GM23338 (cell line): ENCODE data around the gene CACNA1D. TPM values are rescaled to one million over a fixed set of nuclear protein-coding genes. Genes with fewer than 3 reads are reported as not detected.

Source experiments
- ATAC-seq: fragments of 200-7000 bp; cut with Tn5 transposase; 3 replicates; pipeline ENCODE4 v1.9.1; 2020
- DNase-seq: peaks from one replicate; pipeline ENCODE4 v3.0.0-alpha.2; 2015; ENCODE audit warnings: low spot score
- H2AFZ ChIP-seq: fragments of 200-600 bp; sonication (generic); 2 replicates; pipeline ENCODE4 v1.8.0; 2016; ENCODE audit warnings: antibody characterized with exemption, mild to moderate bottlenecking, moderate library complexity
- H3F3A ChIP-seq: fragments of 200-600 bp; sonication (generic); replicated peaks from 2 replicates; pipeline ENCODE4 v1.8.0; 2017; ENCODE audit warnings: antibody characterized with exemption, mixed run types, low read depth
- H3K27ac ChIP-seq: fragments of 200-600 bp; sonication (generic); 2 replicates; pipeline ENCODE4 v1.6.1; 2016; ENCODE audit warnings: low read depth
- H3K27me3 ChIP-seq: fragments of 200-600 bp; sonication (generic); 2 replicates; pipeline ENCODE4 v1.8.0; 2016; ENCODE audit warnings: mild to moderate bottlenecking, mixed run types, moderate library complexity; ENCODE audit not compliant: insufficient read depth
- H3K36me3 ChIP-seq: fragments of 200-600 bp; sonication (generic); 2 replicates; pipeline ENCODE4 v1.8.0; 2016; ENCODE audit warnings: mild to moderate bottlenecking; ENCODE audit not compliant: insufficient read depth
- H3K4me1 ChIP-seq: fragments of 200-600 bp; sonication (generic); 2 replicates; pipeline ENCODE4 v1.8.0; 2016; ENCODE audit warnings: mild to moderate bottlenecking, moderate library complexity; ENCODE audit not compliant: insufficient read depth
- H3K4me2 ChIP-seq: fragments of 200-600 bp; sonication (generic); 2 replicates; pipeline ENCODE4 v1.7.1; 2017; ENCODE audit warnings: mixed run types
- H3K4me3 ChIP-seq: fragments of 200-600 bp; sonication (generic); 2 replicates; pipeline ENCODE4 v1.6.1; 2016; ENCODE audit warnings: mixed run types
- H3K79me2 ChIP-seq: fragments of 200-600 bp; sonication (generic); replicated peaks from 2 replicates; pipeline ENCODE4 v1.8.0; 2017; ENCODE audit warnings: mild to moderate bottlenecking; ENCODE audit not compliant: insufficient read depth
- H3K9me2 ChIP-seq: fragments of 200-600 bp; sonication (generic); 2 replicates; pipeline ENCODE4 v1.8.0; 2017; ENCODE audit not compliant: insufficient read depth
- H4K20me1 ChIP-seq: fragments of 200-600 bp; sonication (generic); replicated peaks from 2 replicates; pipeline ENCODE4 v1.8.0; 2017; ENCODE audit warnings: mild to moderate bottlenecking; ENCODE audit not compliant: insufficient read depth
- H3K27ac Mint-ChIP-seq: 2 replicates; pipeline ENCODE4 v1.8.0; 2020; ENCODE audit warnings: inconsistent platforms, mild to moderate bottlenecking, moderate library complexity, mixed read lengths
- H3K27me3 Mint-ChIP-seq: 3 replicates; pipeline ENCODE4 v1.8.0; 2022; ENCODE audit warnings: low read depth, mild to moderate bottlenecking, moderate library complexity, mixed read lengths, inconsistent platforms; ENCODE audit not compliant: insufficient read depth, poor library complexity
- H3K36me3 Mint-ChIP-seq: 3 replicates; pipeline ENCODE4 v1.8.0; 2021; ENCODE audit warnings: low read depth, mild to moderate bottlenecking, inconsistent platforms, moderate library complexity, mixed read lengths
- H3K4me1 Mint-ChIP-seq: 3 replicates; pipeline ENCODE4 v1.8.0; 2020; ENCODE audit warnings: mild to moderate bottlenecking, inconsistent platforms, mixed read lengths
- H3K4me3 Mint-ChIP-seq: 3 replicates; pipeline ENCODE4 v1.8.0; 2021; ENCODE audit warnings: moderate library complexity, mild to moderate bottlenecking, inconsistent platforms, mixed read lengths
- H3K9me3 Mint-ChIP-seq: 3 replicates; pipeline ENCODE4 v1.8.0; 2020; ENCODE audit warnings: moderate library complexity, mild to moderate bottlenecking, inconsistent platforms, mixed read lengths
- JUNB ChIP-seq: IDR thresholded peaks from one replicate; pipeline ENCODE4 v1.6.1; 2016; ENCODE audit warnings: antibody characterized with exemption; ENCODE audit not compliant: unreplicated experiment
- ZNF462 ChIP-seq: fragments of 250-450 bp; sonication (Bioruptor Pico); IDR thresholded peaks from 2 replicates; pipeline ENCODE4 v1.5.0; 2020; ENCODE audit warnings: mild to moderate bottlenecking, moderate library complexity
- polyA plus RNA-seq: library from polyadenylated mRNA; unstranded; fragments of >200 nt; fragmentation: Nextera tagmentation; extraction: Ambion mirVana; gene quantifications from 2 replicates; pipeline ENCODE4 v1.2.1, GENCODE V29; 2016
- total RNA-seq: library from RNA; depleted of rRNA; stranded (reverse); fragments of >200 nt; shearing (Covaris generic); gene quantifications from 2 replicates; pipeline ENCODE4 v1.2.3, GENCODE V29; 2014

Gene CACNA1D
- total and polyA plus RNA-seq, 2 experiments from 2014 or later = 1.7 to 1.8 TPM

GRCh38 chr3:53552730-53553129, 58.3 kb downstream of the CACNA1D start:
- Mint-ChIP-seq H3K27me3 (peaks cover 4% of the 10 kb centered on the region), H3K27ac (no peak overlapping the region)
- H4K20me1 ChIP-seq = no peaks in the 10 kb centered on the region

More at GRCh38 chr3:53552730-53553129, 58.3 kb downstream of the CACNA1D start:
- peaks cover 5% of the 10 kb centered on the region; the same call in 1 of the 3 replicates for H3K4me1 Mint-ChIP-seq
- no peak for DNase-seq
- Histone ChIP-seq H3K4me2 (no peak overlapping the region), H3F3A (no peaks in the 10 kb centered on the region), H2AFZ (no peak overlapping the region), H3K4me3 (no peak overlapping the region), H3K9me2 (0 out of 2 replicates have a peak, but pooled peaks cover 4% of the 10 kb centered on the region), H3K27me3 (no peaks in the 10 kb centered on the region), H3K36me3 (no peaks in the 10 kb centered on the region), H3K27ac (no peak overlapping the region), H3K79me2 (no peaks in the 10 kb centered on the region), H3K4me1 (peaks cover 8% of the 10 kb centered on the region; the same call in 1 of the 2 replicates)
- no peak for ATAC-seq
- no peak overlapping the region for H3K4me3 Mint-ChIP-seq
- no peaks in the 10 kb centered on the region for H3K9me3 Mint-ChIP-seq
- TF ChIP-seq JUNB (no peak), ZNF462 (no peak)
- no peaks in the 10 kb centered on the region for H3K36me3 Mint-ChIP-seq
